Keratinocyte (primary cell): Measurements from ENCODE around the gene ARMH3. TPM values are rescaled to one million over a fixed set of nuclear protein-coding genes. Genes with fewer than 3 reads are reported as not detected.

Source experiments
- DNase-seq: peaks from one replicate; pipeline ENCODE4 v3.0.0-alpha.2; 2011; ENCODE audit warnings: low read depth, missing footprints, low spot score
- FAIRE-seq: peaks from 2 replicates; lab custom pipeline; 2011; peaks lifted over from hg19 to GRCh38; lab: Jason Lieb, UNC
- H2AFZ ChIP-seq: 2 replicates; pipeline ENCODE4 v1.6.0; 2012; ENCODE audit warnings: low read length, control low read depth, inconsistent platforms; ENCODE audit not compliant: control insufficient read depth
- H3K27ac ChIP-seq: 2 replicates; pipeline ENCODE4 v1.5.1; 2011; ENCODE audit warnings: low read length; ENCODE audit not compliant: control insufficient read depth, insufficient read depth
- H3K27me3 ChIP-seq: 3 replicates; pipeline ENCODE4 v1.6.0; 2011; ENCODE audit warnings: low read length; ENCODE audit not compliant: control insufficient read depth, insufficient read depth; ENCODE audit errors: extremely low read depth
- H3K36me3 ChIP-seq, 2 experiments: 2 replicates in 1 of 2; 3 replicates in 1 of 2; pipeline ENCODE4 v1.5.1; 2011; ENCODE audit warnings: low read length in 2 of 2, mild to moderate bottlenecking in 1 of 2; ENCODE audit not compliant: control insufficient read depth in 2 of 2, insufficient read depth in 2 of 2; ENCODE audit errors: extremely low read depth in 1 of 2
- H3K4me1 ChIP-seq: 3 replicates; pipeline ENCODE4 v1.5.1; 2011; ENCODE audit warnings: low read length; ENCODE audit not compliant: control insufficient read depth, insufficient read depth; ENCODE audit errors: extremely low read depth
- H3K4me2 ChIP-seq: 3 replicates; pipeline ENCODE4 v1.6.0; 2011; ENCODE audit warnings: low read depth, low read length; ENCODE audit not compliant: control insufficient read depth, insufficient read depth; ENCODE audit errors: extremely low read depth
- H3K4me3 ChIP-seq, 3 experiments: fragments of 200-600 bp in 1 of 3; sonication (generic) in 1 of 3; 2 replicates in 2 of 3; 3 replicates in 1 of 3; pipeline ENCODE4 v1.5.1; 2011 to 2016; ENCODE audit warnings: low read length in 3 of 3, mild to moderate bottlenecking in 3 of 3, control low read depth in 2 of 3, inconsistent platforms in 1 of 3, low read depth in 1 of 3, mixed read lengths in 1 of 3, mixed run types in 1 of 3, moderate library complexity in 1 of 3; ENCODE audit not compliant: control insufficient read depth in 2 of 3, insufficient read depth in 2 of 3; ENCODE audit errors: extremely low read depth in 1 of 3
- H3K79me2 ChIP-seq: 2 replicates; pipeline ENCODE4 v1.6.0; 2012; ENCODE audit warnings: low read length; ENCODE audit not compliant: control insufficient read depth, insufficient read depth
- H3K9ac ChIP-seq: 3 replicates; pipeline ENCODE4 v1.6.0; 2011; ENCODE audit warnings: low read length; ENCODE audit not compliant: control insufficient read depth, insufficient read depth; ENCODE audit errors: extremely low read depth
- H3K9me1 ChIP-seq: 3 replicates; pipeline ENCODE4 v1.6.0; 2011; ENCODE audit warnings: low read length; ENCODE audit not compliant: control insufficient read depth, insufficient read depth; ENCODE audit errors: extremely low read depth
- H3K9me3 ChIP-seq: 2 replicates; pipeline ENCODE4 v1.5.1; 2012; ENCODE audit warnings: low read depth, low read length; ENCODE audit not compliant: control insufficient read depth
- H4K20me1 ChIP-seq: 3 replicates; pipeline ENCODE4 v1.6.0; 2011; ENCODE audit warnings: low read length; ENCODE audit not compliant: control insufficient read depth, insufficient read depth; ENCODE audit errors: extremely low read depth
- CTCF ChIP-seq, 3 experiments: IDR thresholded peaks in 1 of 3; conservative IDR thresholded peaks in 1 of 3; optimal IDR thresholded peaks in 1 of 3; 2 replicates in 2 of 3; 3 replicates in 1 of 3; pipeline versions ENCODE3 to v1.5.1; 2011; ENCODE audit warnings: low read length in 3 of 3, mild to moderate bottlenecking in 3 of 3, moderate library complexity in 2 of 3, control low read depth in 1 of 3, inconsistent platforms in 1 of 3; ENCODE audit not compliant: insufficient read depth in 2 of 3; ENCODE audit errors: extremely low read depth in 1 of 3
- EZH2 ChIP-seq: IDR thresholded peaks from one replicate; pipeline ENCODE4 v1.6.1; 2012; ENCODE audit warnings: inconsistent platforms, mild to moderate bottlenecking, low read length, moderate library complexity
- dilution Hi-C: fragments of 300-500 bp; cut with MboI; formaldehyde crosslinking; loops from one replicate; pipeline ENCODE4 v1.7.0; 2020; ENCODE audit warnings: low sequenced_read_pairs; ENCODE audit not compliant: extremely low pct_ligation_motif_present
- polyA plus RNA-seq, 5 experiments: library from polyadenylated mRNA; depleted of rRNA in 3 of 5; stranded (reverse) in 3 of 5; stranded (forward) in 1 of 5; unstranded in 1 of 5; fragments of >200 nt; gene quantifications; 1 replicate in 1 of 5; 2 replicates in 3 of 5; 3 replicates in 1 of 5; pipeline versions ENCODE4 v1.2.1 to v1.2.3, GENCODE V29; 2011 to 2012; ENCODE audit warnings: missing spikeins in 2 of 5, low read depth in 1 of 5, low replicate concordance in 1 of 5

Gene ARMH3
- polyA plus RNA-seq, 1 donor (not counting 4 experiments of a cell fraction or from before 2014, with no cell fraction given) = 25.3 TPM

- Histone ChIP-seq H4K20me1 (no peaks in the 10 kb centered on the region), H3K4me3 (no peak overlapping the region), H3K27me3 (no peaks in the 10 kb centered on the region), H3K4me1 (peaks cover 5% of the 10 kb centered on the region), H3K36me3 (peaks cover 13 to 17% of the 10 kb centered on the region in 2 experiments), H3K79me2 (no peaks in the 10 kb centered on the region), H3K4me2 (no peak overlapping the region), H3K9me1 (no peaks in the 10 kb centered on the region), H3K27ac (no peak overlapping the region), H3K9ac (no peak overlapping the region), H3K9me3 (no peaks in the 10 kb centered on the region), H2AFZ (no peak overlapping the region)
- FAIRE-seq (no peak), DNase-seq (no peak)
- TF ChIP-seq EZH2 (no peak), CTCF (optimal IDR thresholded peaks at IDR 0.05 in 1 of 3, IDR thresholded peaks at IDR 0.05 in 1 of 3, conservative IDR thresholded peaks at IDR 0.05 in 1 of 3; ENCODE audit: extremely low read depth in 1 of 3, insufficient read depth in 2 of 3, low read length in 3 of 3) (no peak)
- dilution Hi-C loops = no loop called here
Observed at GRCh38 chr10:102010961-102011360, 45.0 kb downstream of the ARMH3 start.

- Histone ChIP-seq H3K79me2 (no peaks in the 10 kb centered on the region), H3K4me3 (no peak overlapping the region), H3K27ac (no peak overlapping the region)
Observed at GRCh38 chr10:102009801-102010425, 46.1 kb downstream of the ARMH3 start.

More at GRCh38 chr10:102009801-102010425, 46.1 kb downstream of the ARMH3 start:
- dilution Hi-C loops = no loop called here
- H3K4me1 ChIP-seq = peaks cover 5% of the 10 kb centered on the region
- TF ChIP-seq EZH2 (no peak), CTCF (optimal IDR thresholded peaks at IDR 0.05 in 1 of 3, IDR thresholded peaks at IDR 0.05 in 1 of 3, conservative IDR thresholded peaks at IDR 0.05 in 1 of 3; ENCODE audit: extremely low read depth in 1 of 3, insufficient read depth in 2 of 3, low read length in 3 of 3) (peak; percentile 86 to 99 (median 91))
- no peak overlapping the region for H3K9ac ChIP-seq
- H3K4me2 ChIP-seq = no peak overlapping the region
- H4K20me1 ChIP-seq = no peaks in the 10 kb centered on the region
- FAIRE-seq (peak; percentile 94), DNase-seq (peak; percentile 58)
- no peaks in the 10 kb centered on the region for H3K9me1 ChIP-seq
- H2AFZ ChIP-seq = no peak overlapping the region
- H3K36me3 ChIP-seq = peaks cover 15 to 17% of the 10 kb centered on the region in 2 experiments
- no peaks in the 10 kb centered on the region for H3K9me3 ChIP-seq
- no peaks in the 10 kb centered on the region for H3K27me3 ChIP-seq
